GM18520 (cell line): Measurements from ENCODE around the gene PPP2R5B.
"Not testable (repeated sequence)": the region's sequence is repeated elsewhere in the genome, so short reads cannot be mapped to it uniquely, and the experiment has no call there.

Source experiments
- ATAC-seq: cut with Tn5 transposase; IDR thresholded peaks from one replicate; pipeline ENCODE4 v1.9.1; 2021; ENCODE audit not compliant: unreplicated experiment

The PPP2R5B gene

DNA sequence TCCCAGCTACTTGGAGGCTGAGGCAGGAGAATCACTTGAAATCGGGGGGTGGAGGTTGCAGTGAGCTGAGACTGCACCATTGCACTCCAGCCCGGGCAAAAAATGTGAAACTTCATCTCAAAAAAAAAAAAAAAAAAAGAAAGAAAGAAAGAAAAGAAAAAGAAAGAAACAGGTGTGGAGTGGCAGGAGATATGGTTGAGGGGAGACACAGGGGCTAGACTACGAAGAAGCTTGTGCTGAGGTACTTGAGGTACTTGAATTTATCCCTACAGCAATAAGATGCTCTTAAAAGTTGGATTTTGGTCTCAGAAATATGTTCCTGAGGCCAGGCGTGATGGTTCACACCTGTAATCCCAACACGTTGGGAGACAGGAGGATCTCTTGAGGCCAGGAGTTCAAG lies 49.6 kb downstream of the PPP2R5B start:
- no peak for ATAC-seq

DNA sequence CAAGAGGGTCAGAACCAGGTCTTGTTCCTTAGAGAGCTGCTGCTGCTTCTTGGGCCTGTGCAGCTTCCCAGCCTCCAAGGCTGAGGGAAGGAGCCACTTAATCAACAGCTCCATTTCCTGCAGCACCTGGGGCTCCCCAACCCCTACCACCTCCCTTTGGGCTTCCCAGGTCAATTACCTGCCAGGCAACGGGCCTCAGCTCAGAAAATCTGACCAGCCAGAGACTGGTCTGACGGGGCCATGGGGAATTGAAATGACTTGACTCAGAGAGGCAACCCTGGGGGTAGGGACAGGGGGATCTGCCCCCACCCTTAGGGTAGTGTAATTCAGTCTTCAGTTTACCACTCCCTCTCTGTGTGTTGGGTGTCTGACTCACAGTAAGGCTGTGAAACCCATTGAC lies 52.2 kb downstream of the PPP2R5B start:
- no peak for ATAC-seq

DNA sequence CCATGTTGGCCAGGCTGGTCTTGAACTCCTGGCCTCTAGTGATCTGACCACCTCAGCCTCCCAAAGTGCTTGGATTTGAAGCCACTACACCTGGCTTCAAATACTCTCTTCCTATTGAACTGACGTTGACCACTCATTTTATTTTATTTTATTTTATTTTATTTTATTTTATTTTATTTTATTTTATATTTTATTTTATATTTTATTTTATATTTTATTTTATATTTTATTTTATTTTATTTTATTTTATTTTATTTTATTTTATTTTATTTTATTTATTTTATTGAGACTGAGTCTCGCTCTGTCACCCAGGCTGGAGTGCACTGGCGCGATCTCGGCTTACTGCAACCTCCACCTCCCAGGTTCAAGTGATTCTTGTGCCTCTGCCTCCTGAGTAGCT lies 58.9 kb downstream of the PPP2R5B start:
- not testable (repeated sequence) for ATAC-seq
